HG02798 (cell line): ENCODE measurements around the gene MCM8.

Source experiments
- ATAC-seq: cut with Tn5 transposase; IDR thresholded peaks from one replicate; pipeline ENCODE4 v1.9.1; 2021; ENCODE audit warnings: mild to moderate bottlenecking; ENCODE audit not compliant: unreplicated experiment, poor library complexity

MCM8 gene

DNA sequence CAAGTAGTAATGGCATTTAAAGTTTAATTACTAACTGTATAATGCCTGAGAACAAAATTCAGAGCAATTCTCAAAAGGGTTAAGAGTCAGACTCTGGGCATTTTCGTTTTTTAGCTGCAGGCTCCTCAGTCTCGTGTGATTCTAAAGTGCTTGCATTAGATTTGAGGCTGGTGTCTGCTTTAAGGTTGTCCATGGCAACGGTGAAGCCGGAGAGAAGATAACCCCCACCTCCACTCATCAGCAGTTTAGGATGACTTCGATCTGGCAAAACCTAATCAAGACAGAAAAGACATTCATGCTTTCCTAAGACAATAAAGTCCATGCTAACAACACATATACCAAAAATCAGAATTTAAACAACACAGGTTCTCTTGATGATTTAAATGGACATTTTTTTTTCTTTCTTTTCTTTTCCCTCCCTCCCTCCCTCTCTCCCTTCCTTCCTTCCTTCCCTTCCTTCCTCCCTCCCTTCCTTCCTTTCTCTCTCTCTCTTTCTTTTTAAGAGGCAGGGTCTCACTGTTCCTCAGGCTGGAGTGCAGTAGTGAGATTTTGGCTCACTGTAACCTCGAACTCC, 11.9 kb upstream of the MCM8 start:
- no peak for ATAC-seq

DNA sequence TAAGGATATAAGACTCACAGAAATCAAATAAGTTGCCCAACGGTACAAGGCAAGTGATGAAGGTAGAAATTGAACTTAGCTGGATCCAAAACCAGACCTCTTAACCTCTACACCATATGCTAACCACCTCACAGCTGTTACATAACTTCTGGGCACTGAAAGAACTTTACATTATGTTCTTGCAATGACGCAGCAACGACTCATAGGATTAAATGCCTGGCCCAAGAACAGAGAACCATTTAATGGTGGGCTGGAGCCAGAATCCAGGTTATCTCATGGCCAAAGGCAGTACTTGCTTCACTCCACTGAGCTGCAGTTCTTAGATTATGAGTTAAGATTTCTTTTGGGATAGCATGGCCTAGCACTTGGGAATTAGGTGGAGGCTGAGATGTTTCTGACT, 4.5 kb upstream of the MCM8 start:
- ATAC-seq: no peak

DNA sequence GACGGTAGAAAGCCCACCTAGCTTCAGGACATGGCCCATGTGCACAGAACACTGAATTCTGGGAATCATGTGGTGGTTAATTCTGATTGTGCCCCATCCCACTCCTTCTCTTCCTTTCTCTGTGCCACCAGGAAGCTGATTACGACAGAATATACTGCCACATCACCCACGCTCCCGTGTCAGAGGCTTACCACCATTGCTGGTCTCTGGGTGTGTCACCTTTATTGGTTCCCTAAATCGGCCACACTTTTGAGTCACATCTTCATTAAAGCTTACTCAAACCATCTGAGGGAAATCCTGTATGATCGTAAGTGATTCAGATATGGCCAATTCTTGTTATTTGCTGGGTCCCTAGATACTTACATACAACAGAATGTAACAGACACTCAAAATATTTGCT, 3.2 kb upstream of the MCM8 start:
- no peak for ATAC-seq

DNA sequence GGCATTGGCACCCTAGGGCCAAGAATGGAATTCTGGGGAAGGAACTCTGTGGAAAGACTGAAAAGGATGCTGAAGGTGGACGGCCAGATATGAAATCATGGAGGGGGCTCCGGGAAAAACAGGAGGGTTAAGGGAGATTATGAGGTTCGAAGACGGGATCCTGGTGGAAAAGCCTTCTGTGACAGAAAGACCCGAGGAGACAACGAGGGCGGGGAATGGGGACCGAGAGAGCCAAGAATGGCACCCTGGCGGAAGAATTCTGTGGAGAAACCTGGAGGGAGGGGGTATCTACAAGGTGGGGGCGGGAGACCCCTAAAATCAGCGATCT, 545 bp upstream of the MCM8 start:
- ATAC-seq: no peak

DNA sequence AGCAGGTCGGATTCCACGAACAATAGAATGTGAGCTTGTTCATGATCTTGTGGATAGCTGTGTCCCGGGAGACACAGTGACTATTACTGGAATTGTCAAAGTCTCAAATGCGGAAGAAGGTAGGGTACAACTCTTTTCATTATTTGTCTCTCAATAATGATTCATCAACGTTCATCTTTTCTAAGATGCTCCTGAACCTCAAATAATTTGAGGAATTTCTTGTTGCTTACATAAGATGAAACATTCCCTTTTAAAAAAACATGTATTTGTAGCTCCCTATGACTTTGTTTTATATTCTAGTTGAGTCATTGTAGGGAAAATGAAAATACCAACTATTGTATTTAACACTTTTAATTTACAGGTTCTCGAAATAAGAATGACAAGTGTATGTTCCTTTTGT, 17.0 kb downstream of the MCM8 start:
- no peak for ATAC-seq

DNA sequence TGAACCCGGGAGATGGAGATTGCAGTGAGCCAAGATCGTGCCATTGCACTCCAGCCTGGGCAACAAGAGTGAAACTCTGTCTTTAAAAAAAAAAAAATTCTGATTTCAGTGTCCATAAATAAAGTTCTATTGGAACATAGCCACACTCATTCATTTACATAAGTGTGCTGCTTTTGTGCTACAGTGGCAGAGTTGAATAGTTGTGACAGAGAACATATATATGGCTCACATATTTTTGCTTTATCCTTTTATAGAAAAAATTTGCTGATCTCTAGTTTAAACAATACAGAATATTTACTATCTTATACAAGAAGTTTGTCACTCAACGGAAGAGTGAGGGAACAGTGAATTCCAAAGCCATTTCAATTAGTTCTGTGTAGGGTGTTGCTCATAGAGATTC, 18.0 kb downstream of the MCM8 start:
- no peak for ATAC-seq

DNA sequence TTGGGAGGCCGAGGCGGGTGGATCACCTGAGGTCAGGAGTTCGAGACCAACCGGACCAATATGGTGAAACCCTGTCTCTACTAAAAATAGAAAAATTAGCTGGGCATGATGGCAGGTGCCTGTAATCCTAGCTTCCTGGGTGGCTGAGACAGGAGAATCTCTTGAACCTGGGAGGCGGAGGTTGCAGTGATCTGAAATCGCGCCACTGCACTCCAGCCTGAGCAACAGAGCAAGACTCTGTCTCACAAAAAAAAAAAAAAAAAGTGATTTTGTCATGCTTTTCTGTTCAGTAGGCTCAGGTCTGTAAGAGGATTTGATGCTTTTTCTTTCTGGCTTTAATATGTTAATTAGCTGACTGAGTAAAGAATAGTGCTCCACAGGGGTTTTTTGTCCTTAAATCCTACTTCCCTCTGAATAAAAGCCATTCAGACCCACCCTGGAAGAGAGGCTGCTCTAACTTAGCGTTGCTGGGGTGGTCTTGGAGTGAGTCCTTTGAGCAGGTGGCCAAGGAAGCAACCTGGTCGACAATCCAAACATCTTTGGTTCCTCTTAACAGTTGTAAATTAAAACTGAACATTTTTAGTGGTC, 19.0 kb downstream of the MCM8 start:
- no peak for ATAC-seq

DNA sequence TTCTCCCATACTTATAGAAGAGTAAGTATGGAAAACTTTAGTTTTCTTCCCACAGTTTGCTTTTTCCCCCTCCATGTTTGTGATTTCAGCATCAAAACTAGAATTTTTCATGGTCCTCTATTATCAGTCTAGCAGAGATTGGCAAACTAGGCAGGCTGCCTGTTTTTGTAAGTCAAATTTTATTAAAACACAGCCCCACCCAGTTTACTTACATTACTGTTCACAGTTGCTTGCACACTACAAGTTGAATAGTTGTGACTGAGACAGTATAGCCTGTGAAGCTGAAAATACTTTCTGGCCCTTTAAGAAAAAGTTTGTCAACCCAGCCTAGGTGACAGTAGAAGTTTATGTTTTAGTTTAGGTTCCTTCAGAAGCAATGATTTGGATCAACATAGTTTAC, 19.5 kb downstream of the MCM8 start:
- ATAC-seq: no peak

DNA sequence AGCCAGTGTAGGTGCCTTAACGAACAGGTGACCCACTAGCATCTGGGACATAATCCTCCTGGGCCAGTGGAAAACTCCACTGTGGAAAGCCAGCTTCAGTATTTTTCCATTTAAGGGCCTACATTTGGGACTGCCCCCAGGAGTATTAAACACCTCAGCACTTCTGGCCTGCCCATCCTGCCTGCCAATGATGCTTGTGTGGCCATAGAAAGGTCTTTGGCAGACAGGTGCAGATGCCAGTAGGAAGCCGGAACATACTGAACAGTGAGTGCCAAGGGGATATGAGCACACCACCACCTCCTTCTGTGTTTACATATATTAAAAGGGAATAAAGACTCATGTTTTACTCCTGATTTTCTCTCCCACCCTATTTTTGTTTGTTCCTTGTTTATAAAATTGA, 19.9 kb downstream of the MCM8 start:
- no peak for ATAC-seq

DNA sequence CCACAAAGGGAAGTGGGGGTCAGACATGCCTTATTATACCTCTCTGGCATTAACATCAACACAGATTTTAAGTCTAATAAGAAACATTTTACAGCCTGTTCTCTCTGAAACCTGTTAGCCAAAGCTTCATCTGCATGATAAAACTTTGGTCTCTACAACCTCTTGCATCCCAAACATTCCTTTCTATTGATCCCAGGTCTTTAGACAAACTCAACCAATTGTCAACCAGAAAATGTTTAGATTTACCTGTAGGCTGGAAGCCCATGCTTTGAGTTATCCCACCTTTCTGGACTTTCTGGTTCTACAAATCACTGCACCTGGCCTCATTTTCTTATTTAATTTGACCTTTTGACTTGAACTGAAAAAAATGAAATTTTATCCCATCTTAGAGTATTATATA, 20.8 kb downstream of the MCM8 start:
- no peak for ATAC-seq

DNA sequence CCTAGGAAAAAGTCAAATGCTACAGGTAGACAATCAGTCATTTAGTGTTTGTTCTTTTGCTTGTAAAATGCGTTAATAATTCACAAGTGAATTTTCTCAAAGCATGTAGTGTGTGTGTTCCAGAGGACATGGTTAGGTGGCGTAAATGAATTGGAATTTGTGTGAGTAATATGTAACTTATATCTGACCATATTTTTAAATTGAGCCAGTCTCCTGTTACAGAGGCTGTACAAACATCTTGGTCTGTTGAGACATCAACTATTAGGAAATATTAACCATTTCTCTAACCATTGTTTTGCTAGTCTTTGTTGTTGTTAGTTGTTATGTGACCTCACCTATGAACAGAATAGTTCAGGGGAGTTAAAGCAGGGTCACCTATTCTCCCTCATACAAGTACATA, 22.7 kb downstream of the MCM8 start:
- no peak for ATAC-seq

DNA sequence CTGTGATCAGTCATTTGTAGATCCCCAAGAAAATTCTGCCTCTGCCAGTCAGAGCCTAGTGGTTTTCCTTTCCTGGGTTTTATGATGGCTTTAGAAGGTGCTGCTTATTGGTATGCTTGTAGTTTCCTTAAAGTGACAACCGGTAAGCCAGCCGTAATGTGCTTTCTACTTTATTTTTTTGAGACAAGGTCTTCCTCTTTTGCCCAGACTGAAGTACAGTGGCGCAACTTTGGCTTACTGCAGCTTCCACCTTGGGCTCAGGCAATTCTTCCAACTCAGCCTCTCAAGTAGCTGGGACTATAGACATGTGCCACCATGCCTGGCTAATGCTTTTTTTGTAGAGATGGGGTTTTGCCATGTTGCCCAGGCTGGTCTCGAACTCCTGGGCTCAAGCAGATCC, 23.5 kb downstream of the MCM8 start:
- ATAC-seq: no peak

DNA sequence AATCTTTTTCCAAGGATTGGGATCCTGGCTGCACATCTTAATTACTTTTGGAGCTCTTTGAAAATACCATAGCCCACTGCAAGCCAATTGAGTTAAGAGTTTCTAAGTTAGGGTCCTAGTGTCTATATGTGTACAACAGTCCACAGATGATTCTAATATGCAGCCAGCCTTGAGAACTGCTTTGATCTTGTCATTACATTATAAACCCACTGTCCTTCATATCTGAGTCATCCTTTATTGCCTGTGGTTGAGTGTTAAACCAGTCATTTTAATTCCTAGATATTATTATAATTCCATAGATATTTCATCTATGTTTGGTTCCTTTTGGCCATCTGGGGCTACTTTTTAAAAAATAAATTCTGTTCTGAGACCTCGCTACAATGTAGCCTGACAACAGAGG, 24.1 kb downstream of the MCM8 start:
- ATAC-seq: no peak

DNA sequence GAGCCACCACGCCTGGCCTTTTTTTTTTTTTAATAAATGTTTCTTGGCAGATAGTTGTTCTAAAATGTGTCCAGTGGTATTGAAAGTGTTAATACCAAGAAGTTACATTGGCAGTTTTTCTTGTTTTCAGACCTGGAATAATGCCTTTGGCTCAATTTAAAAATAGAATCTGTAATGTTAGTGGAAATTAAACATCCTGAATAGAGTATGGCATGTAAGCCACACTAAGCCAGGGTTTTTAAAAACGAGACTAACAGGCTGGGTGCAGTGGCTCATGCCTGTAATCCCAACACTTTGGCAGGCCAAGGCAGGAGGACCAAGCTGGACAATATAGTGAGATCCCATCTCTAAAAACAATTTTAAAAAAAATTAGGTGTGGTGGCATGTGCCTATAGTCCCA, 25.3 kb downstream of the MCM8 start:
- ATAC-seq: no peak

DNA sequence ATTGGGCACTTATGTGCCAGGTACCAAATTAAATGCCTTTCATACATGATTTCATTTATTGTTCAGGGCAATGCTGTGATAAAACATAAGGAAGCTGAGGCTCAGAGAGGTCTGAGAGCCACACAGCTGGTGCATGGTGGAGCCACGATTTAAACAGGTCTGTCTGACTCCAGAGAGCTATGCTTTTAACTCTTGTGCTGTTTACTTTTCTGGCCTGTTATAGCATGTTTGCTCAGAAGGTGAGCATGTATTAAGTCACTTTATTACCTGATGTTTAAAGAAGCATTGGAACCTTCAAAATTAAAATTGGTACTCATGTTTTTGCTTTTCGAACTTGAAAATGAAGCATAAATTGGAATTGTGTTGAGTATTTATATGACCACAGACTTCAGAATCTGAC, 26.8 kb downstream of the MCM8 start:
- ATAC-seq: no peak

DNA sequence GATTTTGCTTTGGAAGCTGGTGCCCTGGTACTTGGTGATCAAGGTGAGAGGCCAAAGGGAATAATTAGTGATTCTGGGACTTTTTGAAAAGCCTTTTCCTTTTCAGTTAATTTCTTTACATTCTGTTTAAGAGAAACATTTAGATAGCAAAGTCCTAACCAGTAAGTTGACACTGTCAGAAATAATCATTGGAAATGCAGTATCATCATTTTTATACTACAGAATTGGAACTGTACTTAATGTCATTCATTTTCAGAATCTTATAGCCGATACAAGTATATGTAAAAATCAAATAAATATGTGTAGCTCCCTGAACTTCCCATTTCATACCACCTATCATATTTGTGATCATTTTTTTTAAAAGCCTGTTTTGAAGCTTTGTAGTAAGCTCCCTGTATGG, 27.5 kb downstream of the MCM8 start:
- no peak for ATAC-seq

DNA sequence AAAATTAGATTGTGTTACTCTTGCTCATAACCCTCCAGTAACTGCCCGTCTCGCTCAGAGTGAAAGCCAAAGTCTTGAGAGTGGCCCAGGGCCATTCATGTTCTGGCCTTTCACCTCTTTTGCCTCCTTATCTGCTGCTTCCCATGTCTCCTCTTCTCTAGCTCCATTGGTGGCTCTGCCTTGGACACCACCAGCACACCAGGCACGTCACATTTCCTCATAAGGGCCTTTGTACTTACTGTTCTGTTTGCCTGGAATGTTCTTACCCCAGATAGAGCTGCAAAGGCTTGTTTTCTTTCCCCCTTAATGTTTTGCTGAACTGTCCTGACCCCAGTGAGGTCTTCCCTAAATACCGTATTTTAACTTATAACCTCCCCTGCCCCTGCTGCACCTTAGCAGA, 29.3 kb downstream of the MCM8 start:
- no peak for ATAC-seq

DNA sequence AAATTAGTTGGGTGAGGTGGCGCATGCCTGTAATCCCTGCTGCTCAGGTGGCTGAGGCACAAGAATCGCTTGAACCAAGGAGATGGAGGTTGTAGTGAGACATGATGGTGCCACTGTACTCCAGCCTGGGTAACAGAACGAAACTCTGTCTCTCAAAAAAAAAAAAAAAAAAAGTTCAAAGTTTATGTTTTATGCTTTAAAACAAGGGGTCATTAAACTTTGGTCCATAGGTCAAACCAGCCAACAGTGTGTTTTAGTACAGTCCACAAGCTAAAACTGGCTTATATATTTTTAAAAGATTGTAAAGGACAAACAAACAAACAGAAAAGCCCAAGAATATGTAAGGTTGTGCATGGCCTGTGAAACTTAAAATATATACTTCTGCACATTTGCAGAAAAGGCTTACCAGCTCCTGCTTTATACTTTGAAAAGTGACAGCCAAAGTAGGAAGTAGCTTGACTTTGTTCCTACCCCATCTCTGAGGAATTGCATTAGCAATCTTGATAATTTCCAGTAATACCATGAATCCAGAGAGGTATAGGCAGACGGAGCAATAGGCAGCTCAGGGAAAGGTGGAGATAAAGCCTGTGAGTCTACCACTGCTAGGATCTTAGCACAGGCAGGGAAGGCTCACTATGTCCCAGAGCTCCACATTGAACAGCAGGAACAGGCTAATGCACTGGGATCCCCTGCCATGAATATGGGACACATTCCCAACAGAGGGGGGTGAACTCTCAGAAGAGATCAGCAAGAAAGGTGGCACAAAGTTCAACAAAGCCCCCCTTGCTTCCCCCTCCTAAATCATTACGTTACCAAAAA, 30.5 kb downstream of the MCM8 start:
- ATAC-seq: no peak

DNA sequence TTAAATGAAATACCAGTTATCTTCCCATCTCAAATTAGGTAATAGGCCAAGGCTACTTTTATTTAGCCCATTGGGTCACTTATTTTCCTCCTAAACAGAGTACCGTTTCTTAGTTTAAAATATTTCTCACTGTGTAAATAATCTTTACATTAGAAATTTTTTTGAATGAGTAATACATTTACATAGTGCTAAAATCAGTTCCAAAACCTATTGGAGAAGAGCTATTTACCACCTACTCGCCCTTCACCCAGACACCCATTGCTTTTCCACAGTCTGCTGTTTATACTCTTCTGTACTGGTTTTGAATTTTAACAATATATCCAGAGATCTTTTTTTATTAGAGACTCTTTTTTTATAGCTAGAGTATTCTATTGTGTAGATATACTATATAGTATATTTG, 36.9 kb downstream of the MCM8 start:
- no peak for ATAC-seq

DNA sequence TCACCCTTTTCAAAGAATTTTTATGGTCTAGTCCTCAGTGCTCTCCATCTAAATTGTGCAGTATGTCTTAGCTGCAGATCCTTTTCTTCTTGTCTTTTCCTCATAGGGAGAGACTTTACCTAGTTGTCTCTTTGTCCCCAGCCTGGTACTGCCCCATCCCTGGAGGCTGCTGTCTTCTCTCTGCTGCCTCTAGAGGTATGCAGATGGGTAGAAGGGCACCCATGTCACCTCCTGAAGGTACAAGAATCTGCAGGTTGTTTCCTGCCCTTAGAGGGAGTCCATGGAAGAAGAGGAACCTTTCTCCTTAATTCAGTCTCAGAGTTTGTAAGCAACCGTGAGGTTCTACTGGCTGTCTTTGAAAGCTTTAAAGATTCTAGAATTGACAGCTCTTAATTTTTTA, 39.1 kb downstream of the MCM8 start:
- ATAC-seq: no peak

DNA sequence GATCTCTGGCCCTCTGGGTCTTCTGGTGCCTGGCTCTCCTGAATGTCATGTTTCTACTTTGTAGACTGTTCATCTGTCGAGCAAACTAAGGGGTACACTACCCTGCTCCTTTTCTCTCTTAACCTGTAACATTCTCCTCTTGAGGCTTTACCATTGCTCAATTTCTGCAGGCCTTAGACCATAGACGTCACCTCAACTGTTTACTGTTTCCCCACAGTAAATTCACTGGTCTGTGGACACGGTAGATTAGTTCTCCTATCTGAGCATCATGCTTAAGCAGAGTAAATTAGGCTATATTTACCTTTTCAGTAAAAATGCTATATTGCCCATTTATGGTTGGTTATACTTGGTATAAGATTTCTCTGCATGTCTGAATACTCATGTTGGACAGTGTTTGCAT, 40.5 kb downstream of the MCM8 start:
- no peak for ATAC-seq
